Central memory CD4-positive, alpha-beta T cell (primary cell): Measurements from ENCODE around the gene MCL1.

ENCODE experiments used
- DNase-seq: peaks from one replicate; pipeline ENCODE4 v3.0.0; 2022

The MCL1 gene

DNA sequence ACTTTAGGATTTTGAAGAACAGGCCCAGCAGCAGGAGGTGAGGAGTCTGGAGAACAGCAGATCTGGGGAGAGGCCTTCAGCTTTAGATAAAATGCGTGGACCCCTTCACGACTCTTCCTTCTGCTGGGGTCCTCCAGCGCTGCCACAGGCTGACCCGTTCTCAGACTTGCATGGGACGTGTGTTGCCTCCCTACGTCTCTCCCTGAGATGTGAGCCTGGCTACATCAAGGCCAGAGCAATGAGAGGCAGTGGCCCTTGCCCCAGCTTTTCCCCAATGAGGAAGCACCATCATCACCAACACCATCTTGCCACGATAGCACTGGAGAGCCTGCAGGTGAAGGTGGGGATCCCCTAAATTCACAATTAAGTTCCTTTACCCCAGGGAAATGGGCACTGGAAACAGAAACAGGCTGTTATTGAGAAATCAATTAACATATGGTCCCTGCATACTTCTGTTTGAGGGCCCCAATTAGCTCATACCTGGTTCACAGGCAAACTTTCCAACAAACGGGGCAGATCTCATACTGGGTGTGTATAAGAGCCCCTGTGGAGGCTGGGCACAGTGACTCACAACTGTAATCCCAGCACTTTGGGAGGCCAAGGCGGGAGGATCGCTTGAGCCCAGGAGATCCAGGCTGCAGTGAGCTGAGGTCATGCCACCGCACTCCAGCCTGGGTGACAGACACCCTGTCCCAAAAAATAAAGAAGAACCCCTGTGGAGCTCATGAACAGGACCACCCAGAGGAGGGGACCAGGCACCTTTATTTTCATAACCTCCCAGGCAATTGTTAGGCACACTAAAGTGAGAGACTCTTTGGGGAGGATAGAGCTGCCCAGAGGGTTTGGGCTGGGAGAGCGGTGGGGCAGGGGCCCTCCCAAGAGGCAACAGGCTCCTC lies 42.3 kb downstream of the MCL1 start:
- no peak for DNase-seq

DNA sequence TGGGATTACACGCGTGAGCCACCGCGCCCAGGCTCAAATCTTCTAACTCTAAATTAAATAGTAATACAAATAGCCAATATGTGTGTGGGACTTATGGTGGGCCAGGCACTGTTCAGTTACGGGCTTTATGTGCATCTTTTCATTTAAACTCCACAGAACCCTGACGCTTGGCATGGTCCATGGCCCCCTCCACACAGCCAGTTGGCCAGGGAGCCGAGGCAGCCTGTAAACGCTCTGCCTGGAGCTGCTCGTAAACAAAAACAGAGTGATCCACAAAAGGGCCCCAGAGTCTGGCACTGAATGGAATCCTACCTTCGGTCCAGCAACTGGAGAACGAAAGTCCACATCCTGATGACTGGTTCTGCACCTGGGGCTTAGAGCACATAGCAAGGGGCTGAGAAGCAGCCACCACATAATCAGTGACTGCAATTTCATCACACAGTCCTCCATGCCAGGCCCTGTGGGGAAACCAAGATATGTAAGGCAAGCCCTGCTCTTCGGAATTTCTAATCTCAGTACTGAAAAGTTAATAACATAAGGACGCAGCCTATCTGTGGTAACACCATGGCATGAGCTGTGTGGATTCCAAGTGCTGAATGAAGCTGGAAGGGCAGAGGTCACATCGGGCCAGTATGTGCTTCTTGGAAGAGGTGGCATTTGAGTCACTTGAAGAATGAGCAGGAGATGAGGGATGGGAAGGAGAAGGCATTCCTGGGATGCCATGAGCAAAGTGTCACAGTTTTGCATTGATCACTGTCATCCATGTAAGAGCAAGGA lies 43.7 kb downstream of the MCL1 start:
- DNase-seq = no peak

DNA sequence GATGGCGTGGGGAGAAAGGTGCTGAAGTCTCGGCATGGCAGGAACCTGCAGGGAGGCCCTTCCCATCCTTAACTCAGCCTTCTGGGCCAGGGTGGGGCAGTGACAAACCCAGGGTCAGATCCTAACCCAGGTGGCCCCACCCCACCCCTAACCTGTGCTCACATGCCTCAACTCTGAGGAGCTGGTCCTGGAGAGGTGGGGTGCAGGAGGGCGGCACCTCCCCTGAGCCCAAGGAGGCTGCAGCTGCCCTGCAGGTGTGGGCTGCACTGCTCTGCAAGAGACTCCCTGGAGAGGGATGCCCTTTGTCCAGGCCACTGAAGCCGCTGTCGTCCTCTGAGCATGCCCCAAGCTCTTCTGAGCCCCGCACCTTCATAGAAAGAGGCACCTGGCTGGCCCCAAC lies 45.4 kb downstream of the MCL1 start:
- DNase-seq = no peak

DNA sequence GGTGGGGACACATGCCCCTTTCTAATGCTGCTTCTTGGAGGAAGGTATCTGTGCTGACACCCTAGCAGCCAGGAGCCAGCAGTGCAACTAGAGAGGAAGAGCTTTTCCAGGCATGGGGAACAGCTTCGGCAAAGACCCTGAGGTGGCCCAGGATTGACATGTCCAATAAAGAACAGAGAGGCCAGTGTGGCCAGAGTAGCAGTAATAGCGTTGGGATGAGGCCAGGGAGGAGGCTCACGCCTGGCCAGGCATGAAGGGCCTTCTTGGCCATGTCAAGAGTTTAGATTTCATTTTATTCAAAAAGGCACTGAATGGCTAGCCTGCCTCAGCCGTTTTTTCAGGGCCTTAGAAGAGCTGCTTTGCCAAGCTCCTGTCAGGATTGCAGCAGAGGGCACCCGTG lies 46.5 kb downstream of the MCL1 start:
- no peak for DNase-seq

DNA sequence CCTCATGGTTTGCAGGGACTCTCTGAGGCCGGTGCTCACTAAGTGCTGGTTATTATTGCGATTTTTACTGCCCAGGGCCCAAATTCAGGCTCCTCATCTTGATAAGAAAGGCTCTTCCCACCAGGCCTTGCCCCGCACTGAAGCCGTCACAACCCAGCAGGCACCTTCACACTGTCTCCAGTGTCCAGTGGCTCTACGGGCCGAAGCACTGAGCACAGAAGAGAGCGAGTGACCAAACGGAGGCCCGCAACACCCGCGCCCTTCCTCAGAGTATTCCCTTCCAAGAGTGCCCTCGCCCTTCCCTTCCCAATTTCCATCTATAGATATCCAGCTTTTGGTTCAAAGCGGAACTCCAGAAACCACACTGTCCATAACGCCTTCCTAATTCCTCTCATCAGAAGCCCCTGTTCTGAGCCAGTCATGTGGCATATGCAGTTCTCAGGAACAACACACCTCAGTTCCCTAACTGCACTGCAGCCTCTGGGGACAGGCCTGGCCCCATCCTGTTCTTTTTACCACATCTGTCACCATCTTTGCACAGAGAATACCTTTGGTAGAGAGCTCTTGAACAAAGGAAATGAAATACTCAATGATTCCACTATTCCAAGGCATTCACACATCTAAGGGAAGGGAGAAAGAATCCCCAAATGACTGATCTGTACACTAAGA lies 48.8 kb downstream of the MCL1 start:
- no peak for DNase-seq

DNA sequence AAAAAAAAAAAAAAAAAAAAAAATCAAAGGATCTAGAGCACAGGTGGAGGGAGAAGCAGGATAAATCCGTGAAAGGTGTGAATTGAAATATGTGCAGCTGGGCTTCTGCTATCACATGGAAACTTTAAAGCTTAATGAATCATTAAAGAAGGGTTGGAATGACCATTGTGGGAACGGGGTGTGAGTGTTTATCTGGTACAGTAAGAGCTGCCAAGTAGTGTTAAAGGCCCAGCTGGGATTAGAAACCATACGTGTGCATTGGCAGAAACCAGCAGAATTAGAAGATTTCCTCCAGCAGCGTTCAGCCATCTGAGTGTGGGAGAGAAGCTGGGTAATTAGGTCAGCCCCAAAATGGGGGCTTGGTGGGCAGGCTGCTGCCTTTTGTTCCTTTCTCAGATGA lies 50.4 kb downstream of the MCL1 start:
- no peak for DNase-seq

DNA sequence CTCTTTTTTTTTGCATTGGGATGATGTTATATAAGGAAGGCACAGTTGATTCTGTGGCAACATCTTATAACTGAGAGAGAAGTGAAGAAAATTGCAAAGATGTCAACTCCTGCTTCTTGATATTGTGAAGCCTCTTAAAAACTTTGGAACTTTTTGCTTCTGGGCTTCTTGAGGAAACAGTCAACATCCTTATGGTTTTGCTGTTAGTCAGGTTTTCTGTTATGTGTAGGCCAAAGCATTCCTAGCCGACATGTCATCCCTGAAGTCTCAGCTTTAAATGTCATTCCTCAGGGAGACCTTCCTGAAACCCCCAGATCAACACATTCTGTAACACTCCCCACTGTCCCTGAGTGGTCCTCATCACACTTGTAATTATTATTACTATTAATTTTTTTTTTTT lies 51.2 kb downstream of the MCL1 start:
- DNase-seq = no peak

DNA sequence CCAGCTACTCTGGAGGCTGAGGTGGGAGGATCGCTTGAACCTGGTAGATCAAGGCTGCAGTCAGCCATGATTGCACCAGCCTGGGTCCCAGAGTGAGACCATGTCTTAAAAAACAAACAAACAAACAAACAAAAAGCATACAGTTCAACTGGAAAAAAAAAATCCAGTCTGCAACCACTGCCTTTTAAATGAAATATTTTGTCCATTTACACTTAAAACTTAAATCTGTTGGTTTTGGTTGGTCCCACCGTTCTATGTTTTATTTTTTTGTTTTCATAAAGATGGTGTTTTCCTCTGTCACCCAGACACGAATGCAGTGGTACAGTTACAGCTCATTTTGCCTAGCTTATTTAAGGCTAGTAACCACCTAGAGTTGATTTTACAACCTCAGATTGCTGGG lies 54.1 kb downstream of the MCL1 start:
- DNase-seq = no peak
